GM11168 (cell line): ENCODE data around the gene CORO1C.

ENCODE experiments used
- in situ Hi-C: fragments of 300-500 bp; cut with MboI; formaldehyde crosslinking; loops from one replicate; pipeline ENCODE4 v1.12.0; 2022; ENCODE audit warnings: low sequenced_read_pairs; ENCODE audit not compliant: unreplicated experiment

The CORO1C gene

DNA sequence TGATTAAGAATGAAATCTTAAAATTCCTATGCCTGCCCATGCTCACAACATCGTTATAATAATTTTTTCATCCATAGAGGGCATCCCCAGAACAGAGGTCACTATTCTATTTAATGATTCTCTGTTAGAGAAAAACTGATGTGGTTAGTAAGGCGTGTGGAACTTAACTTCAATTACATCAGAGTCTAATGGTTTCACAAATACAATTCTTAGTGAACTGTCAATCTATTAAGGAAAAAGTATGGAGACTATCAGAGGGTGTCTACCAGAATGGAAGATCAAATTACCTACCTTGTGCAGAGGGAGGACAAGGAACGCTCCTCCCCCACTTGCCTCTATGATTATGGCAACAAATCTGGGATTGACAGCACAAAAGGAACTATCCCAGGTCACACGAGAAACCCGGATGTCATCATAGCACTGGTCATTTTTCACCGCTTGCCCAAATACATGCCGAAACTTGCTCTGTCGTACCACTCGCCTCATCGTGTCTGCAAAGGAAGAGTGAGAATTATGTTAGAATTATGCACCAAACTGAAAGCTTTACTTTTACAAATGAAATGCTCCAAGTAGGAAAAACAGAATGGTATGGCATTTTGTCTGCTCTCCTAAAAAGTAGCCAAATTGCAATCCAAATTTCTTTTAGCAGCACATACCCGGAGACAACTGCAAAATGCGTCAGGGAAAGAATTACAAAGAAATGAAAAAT is 30.3 kb downstream of the CORO1C start:
- in situ Hi-C loops: no loop called here

DNA sequence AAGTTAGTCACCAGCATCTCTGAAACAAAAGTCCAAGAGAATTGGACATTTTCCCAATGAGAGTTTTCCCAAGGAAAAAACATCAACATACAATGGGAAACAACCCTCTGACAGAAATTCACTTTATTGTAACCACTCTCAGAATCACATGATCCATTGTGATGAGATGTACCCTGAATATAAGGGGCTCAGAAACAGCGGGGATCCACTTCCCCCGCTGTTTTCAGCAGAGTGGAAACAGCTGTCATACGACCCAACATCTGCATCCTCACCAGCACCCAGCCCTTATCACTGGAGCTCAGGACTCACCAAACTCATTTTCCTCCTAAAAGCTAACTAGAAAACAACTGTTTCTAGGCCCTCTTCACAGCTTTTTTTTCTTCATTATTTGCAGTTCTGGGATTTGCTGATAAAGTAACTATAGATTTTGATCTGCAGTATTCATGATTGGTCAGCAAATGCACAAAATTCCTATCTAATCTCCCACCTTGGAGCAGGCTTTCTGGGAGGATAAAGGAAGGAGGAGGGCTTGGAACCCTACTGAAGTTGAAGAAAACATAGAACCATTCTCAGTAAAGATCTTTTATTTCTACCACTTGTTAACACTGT is 31.3 kb downstream of the CORO1C start:
- in situ Hi-C loops: no loop called here

DNA sequence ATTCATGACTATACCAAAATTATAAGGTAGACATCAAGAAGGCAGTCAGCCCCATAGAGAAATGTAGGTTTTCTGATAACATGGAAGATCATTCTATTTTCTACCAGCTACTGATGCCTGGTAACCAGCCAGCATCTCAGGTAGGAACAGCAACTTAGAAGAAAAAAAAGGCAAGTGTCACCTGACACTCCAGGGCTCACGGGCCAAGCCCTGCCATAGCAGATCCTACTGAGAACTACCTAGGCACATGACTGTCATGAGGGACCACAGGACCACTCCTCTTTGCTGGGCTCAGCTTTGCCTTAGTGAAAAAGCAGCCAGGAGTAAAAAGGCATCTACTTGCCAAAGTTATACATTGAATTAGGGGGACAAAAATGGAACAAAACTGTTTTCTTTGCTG is 33.4 kb downstream of the CORO1C start:
- in situ Hi-C loops: no loop called here

DNA sequence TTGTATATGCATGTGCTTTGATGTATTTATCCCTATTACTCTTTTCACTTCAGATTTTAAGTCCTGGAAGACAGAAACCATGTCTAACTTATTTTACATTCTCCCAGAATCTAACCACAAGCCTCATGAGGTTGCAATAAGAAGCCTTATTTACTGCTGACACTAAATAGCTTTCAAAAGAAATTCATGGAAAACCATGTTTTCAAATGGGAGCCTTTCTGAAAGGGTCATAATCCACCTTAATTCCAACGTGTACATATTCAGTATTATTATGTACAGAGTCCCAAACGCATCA is 34.4 kb downstream of the CORO1C start:
- in situ Hi-C loops: no loop called here

DNA sequence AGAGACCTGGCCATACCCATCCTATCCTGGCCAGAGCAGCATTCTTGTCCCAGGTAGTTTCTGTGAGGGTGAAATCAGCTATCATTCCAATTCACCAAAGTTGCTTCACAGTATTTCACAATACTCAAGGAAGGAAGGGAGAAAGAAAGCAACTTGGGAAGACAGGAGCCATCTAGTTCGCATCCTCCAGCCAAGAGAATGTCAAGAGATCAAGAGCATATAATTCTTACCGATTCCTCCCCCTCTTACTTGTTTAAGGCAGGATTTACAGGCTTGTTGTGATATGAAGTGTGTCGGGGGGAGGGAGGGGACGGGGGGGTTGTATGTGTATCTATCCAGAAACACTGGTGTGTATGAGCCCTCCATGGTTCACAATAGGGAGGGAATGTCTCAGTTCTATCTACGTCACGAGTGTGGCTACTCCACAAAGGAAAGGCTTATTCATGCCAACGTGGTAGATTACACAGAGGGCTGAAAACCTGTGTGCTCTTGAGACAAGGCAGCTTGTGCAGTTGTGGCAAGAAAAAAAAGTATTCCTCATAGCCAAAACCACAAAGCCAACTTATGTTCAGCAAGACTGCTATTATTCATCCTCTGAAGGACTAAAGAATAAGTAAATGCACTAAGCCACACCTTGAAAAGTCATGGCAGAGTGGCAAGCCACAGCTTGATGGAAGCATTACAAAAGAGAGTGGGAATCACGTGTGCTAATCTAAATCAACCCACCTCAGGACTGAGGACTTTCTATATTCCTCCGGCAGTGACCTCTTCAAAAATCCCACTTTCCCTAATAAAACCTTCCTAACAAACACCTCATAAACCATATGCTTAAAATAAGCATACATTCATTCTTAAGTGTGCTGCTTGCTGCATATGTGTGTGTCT is 35.0 kb downstream of the CORO1C start:
- in situ Hi-C loops: no loop called here

DNA sequence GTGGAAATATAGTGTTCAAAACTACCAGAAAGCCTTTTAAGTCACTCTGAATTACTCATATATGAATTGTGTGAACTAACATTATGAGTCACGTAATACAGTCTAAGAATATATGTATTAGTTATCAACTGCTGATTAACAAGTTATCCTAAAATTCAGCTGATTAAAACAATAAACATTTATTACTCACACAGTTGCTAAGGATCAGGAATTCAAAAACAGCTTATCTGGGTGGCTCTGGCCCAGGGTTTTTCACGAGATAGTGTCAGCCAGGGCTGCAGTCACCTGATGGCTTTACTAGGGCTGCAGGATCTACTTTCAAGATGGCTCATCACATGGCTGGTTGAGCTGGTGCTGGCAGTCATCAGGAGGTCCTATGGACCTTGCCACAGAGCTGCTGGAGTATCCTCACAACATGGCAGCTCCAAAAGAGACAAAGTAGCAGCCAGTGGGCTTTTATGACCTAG is 36.5 kb downstream of the CORO1C start:
- in situ Hi-C loops: no loop called here

DNA sequence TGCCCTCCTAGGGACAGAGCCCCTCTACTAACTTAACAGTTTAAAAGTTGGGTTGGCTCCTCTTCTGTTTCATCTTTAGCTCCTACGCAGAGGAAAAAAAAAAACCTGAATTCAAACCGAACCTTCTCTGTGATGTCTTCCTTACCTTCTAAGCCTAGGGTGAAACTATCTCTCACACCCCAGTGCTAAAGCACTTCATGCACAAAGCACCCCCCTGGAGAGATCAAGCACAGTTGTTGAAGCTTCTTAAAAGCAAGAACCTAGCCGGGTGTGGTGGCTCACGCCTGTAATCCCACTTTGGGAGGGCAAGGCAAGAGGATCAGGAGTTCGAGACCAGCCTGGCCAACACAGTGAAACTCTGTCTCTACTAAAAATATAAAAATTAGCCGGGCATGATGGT is 37.6 kb downstream of the CORO1C start:
- in situ Hi-C loops: no loop called here

DNA sequence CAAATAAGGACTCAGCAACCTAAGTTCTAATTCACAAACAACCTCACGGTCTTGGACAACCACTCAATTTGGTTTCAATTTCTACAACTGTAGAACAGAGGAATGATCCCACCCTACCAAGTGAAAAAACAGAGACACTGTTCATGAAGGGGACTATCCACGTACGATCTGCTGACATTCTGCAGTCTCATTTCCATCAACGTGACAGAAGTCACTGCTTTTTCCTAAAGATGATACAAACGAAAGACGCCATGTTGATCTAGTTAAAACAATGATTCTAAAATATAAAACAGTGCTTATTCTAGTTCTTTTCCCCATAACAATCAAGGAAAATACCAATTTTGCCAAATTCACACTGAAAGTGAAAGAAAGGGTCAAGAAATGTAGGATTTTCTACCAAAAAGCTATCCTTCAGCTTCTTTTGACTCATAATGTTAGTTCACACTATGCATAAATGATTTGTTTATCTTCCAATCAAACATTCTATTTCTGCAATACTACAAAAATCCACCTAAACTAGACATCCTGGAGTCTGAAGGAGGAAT is 38.1 kb downstream of the CORO1C start:
- in situ Hi-C loops: no loop called here

DNA sequence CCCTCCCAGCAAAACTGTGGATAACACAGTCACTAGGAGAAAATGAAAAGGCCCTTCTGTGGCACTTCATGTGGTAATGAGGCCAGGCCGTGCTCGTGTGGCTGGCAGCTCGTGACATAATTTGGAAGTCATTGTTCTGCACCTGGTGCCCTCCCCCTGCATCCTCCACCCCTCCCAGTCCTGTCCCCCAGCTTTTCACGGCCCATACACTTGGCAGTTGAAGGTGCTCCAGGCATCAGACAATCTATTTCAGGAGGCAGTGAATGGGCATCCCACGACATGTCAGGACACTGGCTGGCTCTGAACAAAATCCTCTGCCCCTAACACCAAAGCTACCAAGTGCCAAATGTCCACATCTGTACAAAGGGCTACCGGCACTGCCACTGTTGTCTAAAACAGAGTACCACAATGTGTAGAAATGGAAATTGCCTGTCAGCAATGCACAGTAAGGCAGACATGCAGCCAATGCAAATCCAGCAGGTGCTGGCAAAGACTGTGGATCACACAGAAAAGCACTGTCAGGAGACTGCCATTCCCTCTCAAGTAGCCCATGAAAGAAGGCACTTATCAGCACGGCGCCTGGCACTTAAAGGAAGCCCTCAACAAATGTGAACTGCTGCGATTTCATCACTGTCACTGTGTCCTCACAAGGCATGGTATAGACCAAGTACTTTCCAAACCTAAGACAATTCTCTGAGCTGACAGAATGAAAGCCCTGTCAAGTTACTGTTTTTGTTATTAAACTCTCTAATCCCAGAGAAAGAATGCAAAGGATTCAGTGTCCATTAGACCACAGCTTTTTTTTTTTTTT is 39.1 kb downstream of the CORO1C start:
- in situ Hi-C loops: no loop called here

DNA sequence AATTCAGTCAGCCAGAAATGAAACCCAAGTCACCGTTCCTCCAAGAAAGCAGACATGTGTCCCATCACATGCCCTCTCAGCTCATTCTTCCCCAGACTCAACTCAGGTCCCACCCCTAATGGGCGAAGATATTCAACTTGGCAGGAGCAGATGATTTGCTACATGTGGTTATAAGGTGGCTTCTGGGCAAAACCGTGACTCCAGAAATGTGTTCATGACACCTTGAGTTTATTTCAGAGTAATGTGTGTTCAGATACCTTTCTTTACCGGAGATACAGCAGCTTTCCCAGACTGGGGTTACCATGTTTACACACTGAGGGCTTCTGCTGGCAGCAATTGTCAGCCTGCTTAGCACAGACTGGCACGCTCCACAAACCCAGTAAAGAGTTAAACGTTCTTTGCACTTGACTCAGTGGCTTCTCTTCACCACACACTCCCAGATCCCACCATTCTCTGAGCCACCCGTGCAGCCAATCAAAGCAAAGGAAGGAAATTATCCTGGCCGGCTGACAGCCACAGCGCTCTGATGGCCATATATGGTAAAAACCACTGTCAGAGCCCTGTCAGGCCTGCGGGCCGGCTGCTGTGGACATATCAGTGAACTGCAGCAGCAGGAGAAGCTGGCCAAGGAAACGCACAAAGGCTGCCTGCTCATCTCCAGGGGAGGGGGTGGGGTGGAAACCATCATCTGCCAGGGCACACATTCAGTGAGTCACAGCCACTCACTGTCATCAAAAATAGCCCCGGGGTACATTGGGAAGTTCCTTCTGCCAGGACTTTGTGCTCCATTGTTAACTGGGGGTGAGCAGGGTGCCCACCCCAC is 39.9 kb downstream of the CORO1C start:
- in situ Hi-C loops: no loop called here

DNA sequence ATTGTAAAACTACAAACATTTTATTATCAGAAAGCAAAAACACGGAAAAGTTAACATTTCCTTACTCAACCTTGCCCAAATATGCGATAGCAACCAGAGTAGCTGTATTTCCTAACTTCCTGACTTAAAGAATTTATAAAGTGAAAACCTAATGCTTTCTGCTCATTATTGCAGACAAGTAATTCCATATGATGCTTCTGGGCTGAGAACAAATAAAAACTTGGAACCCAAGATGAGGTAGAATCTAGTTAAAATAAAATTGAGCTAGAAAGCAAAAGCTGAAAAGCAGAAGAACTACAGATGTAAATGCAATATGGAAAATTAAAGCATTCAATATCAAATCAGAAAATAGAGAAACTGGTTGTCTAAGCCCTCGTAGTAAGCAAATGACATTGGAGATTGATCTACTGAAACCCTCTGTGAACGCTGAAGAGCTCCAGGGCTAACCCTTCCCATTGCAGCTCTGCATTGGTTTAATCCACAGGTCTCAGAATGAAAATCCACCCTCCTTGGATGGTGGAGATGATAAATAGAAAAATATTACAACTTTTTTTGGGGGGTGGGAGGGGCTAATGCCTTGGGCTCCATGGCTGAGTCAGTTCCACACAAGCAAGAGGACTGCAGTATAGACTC is 40.7 kb downstream of the CORO1C start:
- in situ Hi-C loops: no loop called here

DNA sequence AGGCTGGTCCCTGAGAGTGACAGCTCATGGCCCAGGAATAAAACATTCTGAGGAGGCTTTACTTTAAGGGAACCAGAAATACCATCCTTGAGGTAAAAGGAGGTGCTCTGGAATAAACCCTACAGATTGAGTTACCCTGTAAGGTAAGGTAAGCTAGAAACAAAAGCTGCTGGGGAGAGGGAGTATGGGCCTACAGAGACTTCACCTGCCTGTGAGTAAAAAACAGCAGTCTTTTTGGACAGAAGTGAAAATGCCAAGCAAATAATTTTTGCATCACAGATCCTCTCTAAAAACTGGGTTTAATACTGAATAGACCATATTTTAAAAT is 41.2 kb downstream of the CORO1C start:
- in situ Hi-C loops: no loop called here

DNA sequence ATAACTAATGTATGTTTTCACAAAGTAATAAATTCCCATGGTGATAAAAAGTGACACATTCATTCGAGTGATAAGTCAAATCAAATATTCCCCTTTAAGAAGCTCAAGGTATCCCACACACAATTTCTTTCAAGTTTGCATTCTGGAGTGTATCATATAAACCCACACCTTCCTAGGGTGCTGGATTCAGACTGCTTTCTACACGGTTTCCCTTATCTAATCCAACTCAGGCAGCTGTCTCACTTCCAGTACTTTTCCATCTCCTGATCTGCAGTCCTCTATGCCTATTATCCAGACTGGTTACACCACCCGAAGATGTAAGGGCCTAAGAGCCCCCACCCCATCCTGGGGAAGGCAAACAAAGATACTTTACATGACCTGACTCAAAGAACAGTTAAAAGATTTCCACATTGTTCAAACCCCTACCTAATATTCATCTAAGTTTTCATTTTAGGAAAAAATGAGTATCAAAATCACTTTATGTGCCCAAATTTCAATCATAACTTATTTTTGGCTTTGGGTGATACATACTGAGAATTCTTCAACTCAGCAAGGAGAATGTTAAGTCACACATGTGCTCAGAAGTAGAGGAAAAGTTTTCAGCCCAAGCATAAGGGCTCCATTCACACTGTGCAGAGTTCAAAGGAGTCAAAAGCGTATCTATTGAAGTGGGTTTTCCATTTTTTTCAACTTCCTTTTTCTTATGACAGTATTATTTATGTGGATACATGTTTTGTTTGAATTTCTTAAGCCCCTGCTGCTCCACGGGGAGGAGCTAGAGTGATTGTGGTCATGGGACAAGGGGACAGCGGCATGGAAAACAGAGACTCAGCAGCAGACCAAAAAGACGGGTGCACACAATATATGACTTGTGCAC is 41.8 kb downstream of the CORO1C start:
- in situ Hi-C loops: no loop called here

DNA sequence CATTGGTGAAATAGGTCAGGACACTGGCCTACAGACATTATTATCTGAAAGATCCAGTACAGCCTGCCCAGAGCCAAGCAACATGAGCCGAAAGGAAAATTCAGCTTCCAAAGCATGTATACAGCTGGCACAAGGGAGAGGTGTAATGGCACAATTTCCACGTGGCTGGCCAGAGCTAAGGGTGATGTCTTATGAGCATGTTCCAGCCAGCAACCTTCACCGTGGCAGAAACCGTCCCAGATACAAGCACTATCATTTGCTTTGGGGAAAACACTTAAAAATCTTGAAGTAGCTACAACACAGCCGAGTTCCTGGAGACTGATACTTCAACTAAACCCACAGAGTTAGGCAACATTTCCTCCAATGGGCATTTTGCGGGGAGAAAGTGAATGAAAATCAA is 44.5 kb downstream of the CORO1C start:
- in situ Hi-C loops: no loop called here

DNA sequence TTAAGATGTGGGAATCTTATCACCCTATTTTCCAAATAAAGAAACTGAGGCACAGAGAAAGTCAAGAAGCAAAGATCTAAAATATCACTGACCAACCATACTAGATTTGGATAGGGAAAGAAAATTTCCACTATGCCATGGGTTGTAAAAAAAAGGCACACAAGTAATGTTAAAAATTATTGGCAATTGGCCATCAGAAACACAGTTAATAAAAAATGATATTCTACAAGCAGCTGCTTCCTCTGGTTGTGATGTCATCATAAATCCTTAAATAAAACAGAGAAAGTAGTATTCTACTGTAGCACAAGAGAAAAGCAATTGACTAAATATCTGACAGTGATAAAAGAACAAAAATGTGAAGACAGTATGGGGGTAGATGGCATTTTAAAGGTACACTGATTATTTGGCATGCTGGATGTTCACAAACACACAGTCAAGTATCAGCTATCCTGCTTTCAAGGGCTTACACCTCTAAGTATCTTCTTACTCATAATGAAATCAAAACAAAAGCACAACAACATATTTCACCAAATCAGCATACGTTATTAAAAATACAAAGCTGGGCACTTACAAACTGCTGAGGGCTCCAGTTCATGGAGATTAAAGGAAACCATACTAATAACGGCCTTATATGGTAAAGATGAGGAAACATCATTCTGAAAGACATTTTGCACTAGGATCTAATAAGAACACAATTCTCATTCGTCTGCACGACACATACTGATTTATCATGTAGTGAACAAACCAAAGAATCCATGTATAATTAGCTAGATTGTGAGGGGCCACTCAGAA is 45.7 kb downstream of the CORO1C start:
- in situ Hi-C loops: no loop called here

DNA sequence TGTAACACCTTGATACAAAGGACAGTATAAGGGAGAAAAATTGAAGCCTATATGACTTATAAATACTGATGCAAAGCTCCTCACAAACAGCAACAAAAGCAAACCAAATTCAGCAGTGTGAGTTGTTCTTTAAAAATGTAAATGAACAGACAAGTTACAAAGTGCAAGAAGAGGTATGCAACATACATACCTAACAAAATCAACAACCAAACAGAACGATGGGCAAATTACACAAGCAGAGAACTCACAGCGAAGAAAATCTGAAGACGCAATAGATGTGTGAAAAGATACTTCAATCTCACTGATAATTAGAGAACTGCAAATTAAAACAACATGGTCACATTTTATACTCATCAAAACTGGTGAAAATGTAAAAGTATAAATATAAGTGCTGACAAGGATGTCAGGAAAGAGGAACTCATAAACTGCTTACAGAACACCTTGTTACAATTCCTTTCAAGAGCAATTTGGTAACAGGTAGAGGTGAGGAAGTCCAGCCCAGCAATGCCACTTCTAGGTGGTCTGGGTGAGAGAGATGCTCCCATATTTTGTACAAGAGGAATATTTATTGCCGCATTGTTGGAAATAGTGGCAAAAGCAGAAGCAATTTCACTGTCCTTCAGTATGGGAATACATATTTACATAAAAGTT is 47.3 kb downstream of the CORO1C start:
- in situ Hi-C loops: no loop called here

DNA sequence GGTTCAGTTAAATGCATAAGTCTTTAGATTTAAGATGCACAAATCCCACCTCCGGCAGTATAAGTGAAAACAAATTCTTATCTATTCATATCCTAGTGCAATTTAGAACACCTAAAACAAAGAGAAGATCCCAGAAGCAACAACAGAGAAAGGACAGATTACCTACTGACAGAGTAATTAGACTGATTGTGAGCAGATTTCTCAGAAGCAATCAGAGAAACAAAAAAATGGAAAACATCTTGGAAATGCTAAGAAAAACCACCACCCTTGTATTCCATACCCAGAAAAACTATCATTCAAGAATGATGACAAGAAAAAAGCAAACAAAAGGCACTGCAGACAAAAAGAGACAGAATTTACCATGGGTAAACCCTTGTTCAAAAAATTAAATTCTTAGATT is 50.0 kb downstream of the CORO1C start:
- in situ Hi-C loops: no loop called here
